Measurements from ENCODE around the gene PGRMC2.

- TF ChIP-seq, protein P1, sequence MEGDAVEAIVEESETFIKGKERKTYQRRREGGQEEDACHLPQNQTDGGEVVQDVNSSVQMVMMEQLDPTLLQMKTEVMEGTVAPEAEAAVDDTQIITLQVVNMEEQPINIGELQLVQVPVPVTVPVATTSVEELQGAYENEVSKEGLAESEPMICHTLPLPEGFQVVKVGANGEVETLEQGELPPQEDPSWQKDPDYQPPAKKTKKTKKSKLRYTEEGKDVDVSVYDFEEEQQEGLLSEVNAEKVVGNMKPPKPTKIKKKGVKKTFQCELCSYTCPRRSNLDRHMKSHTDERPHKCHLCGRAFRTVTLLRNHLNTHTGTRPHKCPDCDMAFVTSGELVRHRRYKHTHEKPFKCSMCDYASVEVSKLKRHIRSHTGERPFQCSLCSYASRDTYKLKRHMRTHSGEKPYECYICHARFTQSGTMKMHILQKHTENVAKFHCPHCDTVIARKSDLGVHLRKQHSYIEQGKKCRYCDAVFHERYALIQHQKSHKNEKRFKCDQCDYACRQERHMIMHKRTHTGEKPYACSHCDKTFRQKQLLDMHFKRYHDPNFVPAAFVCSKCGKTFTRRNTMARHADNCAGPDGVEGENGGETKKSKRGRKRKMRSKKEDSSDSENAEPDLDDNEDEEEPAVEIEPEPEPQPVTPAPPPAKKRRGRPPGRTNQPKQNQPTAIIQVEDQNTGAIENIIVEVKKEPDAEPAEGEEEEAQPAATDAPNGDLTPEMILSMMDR (IDR thresholded peaks at IDR 0.05): no peak
- TF ChIP-seq EZH2 (IDR thresholded peaks at IDR 0.05; ENCODE audit: borderline replicate concordance, insufficient read depth, low read depth, low read length, poor library complexity, severe bottlenecking): no peak
Measured at GRCh38 chr4:128281354-128281753, 6.3 kb downstream of the PGRMC2 start.

Measured in B cell (primary cell).